HL-60 (cell line): Measurements from ENCODE around the gene ODF4.
A peak's percentile ranks its signal among the peaks of the same experiment; 100 is the strongest.

ENCODE experiments used
- DNase-seq, 2 experiments: peaks; one replicate each; pipeline ENCODE4 v3.0.0-alpha.2; 2010 to 2020; ENCODE audit warnings: low read depth in 1 of 2, low spot score in 1 of 2
- H3K27ac ChIP-seq: fragments of 250-450 bp; sonication (Bioruptor Pico); replicated peaks from 2 replicates; pipeline ENCODE4 v1.5.1; 2020; ENCODE audit warnings: mild to moderate bottlenecking, moderate library complexity
- H3K27me3 ChIP-seq: fragments of 250-450 bp; sonication (Bioruptor Pico); 2 replicates; pipeline ENCODE4 v1.5.1; 2021; ENCODE audit warnings: mild to moderate bottlenecking, moderate library complexity; ENCODE audit not compliant: insufficient read depth, poor library complexity, severe bottlenecking
- H3K4me3 ChIP-seq: replicated peaks from 2 replicates; pipeline ENCODE4 v1.5.1; 2011; ENCODE audit warnings: mild to moderate bottlenecking, control low read depth, low read length; ENCODE audit not compliant: insufficient read depth
- GABPA ChIP-seq: IDR thresholded peaks from 2 replicates; pipeline ENCODE4 v1.6.1; 2012; ENCODE audit warnings: low read depth
- POLR2AphosphoS5 ChIP-seq: IDR thresholded peaks from 2 replicates; pipeline ENCODE4 v1.6.1; 2012; ENCODE audit warnings: low read depth
- SPI1 ChIP-seq: IDR thresholded peaks from 2 replicates; pipeline ENCODE4 v1.6.1; 2012; ENCODE audit warnings: low read depth, mild to moderate bottlenecking, borderline replicate concordance
- long read RNA-seq: library from polyadenylated mRNA; unstranded; transcript quantifications from one replicate; pipeline ENCODE4 v2.0.0, GENCODE V29; 2020
- TF ChIP-seq, protein P1 (sequence below): IDR thresholded peaks from 2 replicates; pipeline ENCODE4 v1.6.1; 2012; ENCODE audit warnings: low read depth; ENCODE audit not compliant: insufficient replicate concordance
- TF ChIP-seq, protein P2 (sequence below): IDR thresholded peaks from one replicate; pipeline ENCODE4 v1.5.1; 2011; ENCODE audit warnings: low read length, control low read depth, inconsistent platforms; ENCODE audit not compliant: insufficient read depth

The ODF4 gene, protein sequence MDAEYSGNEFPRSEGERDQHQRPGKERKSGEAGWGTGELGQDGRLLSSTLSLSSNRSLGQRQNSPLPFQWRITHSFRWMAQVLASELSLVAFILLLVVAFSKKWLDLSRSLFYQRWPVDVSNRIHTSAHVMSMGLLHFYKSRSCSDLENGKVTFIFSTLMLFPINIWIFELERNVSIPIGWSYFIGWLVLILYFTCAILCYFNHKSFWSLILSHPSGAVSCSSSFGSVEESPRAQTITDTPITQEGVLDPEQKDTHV
- long read RNA-seq = 0 reads

DNA sequence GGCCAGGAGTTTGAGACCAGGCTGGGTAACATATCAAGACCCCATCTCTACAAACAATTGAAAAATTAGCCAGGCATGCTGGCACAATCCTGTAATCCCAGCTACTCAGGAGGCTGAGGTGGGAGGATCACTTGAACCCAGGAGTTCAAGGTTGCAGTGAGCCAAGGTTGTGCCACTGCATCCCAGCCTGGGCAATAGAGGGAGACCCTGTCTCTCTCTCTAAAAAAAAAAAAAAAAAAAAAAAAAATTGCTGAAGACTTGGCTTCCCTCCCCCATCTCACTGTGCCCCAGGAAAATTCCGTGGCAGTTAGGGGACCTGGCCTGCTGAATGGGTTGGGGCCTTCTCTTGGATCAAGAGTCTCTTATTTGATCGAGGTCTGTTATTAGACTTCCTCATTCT is at the start of gene ODF4:
Gene ODF4, plus strand, starts transcription at position 301 of the 400 bp plus-strand sequence. CDS start 212 bp downstream, outside the sequence.
- Histone ChIP-seq H3K27ac (no peak within 1 kb of the TSS), H3K27me3 (no peaks in the 10 kb centered on the region), H3K4me3 (no peak within 1 kb of the TSS)
- DNase-seq = no peak
- TF ChIP-seq SPI1 (peak; percentile 55; the same call in 1 of the 2 replicates), GABPA (no peak)

DNA sequence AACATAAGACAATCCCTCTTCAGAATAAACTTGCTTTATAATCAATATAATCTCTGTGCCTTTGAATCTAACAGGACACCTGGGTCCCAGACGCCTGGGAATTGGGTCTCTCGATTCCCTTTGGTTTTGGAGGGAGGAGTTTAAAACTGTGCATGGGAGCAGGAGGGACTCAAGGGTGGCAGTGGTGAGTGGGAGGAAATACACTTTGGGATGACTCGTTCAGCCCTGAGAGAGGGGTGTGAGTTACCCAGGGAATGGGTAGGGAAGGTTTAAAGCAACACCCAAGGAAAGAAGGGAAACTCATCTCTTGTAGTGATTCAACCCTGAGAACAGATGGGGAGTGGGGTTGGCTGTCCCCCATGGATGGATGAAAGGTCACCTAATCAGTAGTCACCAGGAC is 49.6 kb upstream of the ODF4 start:
- H3K27me3 ChIP-seq = no peaks in the 10 kb centered on the region
- TF ChIP-seq POLR2AphosphoS5 = no peak
- TF ChIP-seq, protein P1, sequence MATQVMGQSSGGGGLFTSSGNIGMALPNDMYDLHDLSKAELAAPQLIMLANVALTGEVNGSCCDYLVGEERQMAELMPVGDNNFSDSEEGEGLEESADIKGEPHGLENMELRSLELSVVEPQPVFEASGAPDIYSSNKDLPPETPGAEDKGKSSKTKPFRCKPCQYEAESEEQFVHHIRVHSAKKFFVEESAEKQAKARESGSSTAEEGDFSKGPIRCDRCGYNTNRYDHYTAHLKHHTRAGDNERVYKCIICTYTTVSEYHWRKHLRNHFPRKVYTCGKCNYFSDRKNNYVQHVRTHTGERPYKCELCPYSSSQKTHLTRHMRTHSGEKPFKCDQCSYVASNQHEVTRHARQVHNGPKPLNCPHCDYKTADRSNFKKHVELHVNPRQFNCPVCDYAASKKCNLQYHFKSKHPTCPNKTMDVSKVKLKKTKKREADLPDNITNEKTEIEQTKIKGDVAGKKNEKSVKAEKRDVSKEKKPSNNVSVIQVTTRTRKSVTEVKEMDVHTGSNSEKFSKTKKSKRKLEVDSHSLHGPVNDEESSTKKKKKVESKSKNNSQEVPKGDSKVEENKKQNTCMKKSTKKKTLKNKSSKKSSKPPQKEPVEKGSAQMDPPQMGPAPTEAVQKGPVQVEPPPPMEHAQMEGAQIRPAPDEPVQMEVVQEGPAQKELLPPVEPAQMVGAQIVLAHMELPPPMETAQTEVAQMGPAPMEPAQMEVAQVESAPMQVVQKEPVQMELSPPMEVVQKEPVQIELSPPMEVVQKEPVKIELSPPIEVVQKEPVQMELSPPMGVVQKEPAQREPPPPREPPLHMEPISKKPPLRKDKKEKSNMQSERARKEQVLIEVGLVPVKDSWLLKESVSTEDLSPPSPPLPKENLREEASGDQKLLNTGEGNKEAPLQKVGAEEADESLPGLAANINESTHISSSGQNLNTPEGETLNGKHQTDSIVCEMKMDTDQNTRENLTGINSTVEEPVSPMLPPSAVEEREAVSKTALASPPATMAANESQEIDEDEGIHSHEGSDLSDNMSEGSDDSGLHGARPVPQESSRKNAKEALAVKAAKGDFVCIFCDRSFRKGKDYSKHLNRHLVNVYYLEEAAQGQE = no peak
- TF ChIP-seq, protein P2, sequence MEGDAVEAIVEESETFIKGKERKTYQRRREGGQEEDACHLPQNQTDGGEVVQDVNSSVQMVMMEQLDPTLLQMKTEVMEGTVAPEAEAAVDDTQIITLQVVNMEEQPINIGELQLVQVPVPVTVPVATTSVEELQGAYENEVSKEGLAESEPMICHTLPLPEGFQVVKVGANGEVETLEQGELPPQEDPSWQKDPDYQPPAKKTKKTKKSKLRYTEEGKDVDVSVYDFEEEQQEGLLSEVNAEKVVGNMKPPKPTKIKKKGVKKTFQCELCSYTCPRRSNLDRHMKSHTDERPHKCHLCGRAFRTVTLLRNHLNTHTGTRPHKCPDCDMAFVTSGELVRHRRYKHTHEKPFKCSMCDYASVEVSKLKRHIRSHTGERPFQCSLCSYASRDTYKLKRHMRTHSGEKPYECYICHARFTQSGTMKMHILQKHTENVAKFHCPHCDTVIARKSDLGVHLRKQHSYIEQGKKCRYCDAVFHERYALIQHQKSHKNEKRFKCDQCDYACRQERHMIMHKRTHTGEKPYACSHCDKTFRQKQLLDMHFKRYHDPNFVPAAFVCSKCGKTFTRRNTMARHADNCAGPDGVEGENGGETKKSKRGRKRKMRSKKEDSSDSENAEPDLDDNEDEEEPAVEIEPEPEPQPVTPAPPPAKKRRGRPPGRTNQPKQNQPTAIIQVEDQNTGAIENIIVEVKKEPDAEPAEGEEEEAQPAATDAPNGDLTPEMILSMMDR = no peak
- TF ChIP-seq SPI1 = no peak
- no peak for TF ChIP-seq GABPA
- no peak overlapping the region for H3K4me3 ChIP-seq
- H3K27ac ChIP-seq = no peak overlapping the region
- DNase-seq = no peak

DNA sequence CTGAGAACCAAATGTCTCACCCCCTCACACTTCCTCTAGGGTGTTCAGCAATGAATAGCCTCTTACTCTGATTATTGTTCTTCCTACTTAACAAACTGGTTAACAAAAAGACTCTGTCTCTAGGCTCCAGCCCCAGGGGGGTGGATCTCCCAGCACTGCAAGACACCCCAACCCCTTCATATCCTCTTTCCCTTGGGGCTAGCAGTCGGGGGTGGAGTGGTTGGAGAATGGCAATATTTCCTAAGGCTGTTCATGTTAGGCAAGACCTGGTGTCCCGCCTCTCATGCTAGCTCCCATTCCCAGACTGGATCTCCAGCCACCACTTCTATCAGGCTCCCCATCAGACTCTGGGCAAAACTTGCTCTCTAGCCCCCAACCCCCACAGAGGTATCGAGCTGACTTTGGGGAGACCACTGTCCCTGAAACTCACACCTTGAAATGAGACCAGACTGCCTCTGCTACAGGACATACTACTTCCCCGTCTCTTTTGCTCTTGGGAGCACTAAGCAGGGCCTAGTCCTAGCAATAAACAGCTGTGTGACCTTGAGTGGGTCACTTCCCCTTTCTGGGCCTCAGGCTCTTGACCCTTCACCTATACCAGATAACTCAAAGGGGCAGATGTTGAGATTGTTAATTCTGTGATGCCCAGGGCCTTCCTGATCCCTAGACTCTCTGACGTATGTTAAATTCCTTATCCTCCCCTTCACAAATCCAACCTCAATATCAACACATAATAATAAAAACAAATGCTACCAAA is 46.8 kb upstream of the ODF4 start:
- Histone ChIP-seq H3K27me3 (no peaks in the 10 kb centered on the region), H3K27ac (no peak overlapping the region), H3K4me3 (no peak overlapping the region)
- DNase-seq = peak in 1 of 2 experiments; percentile 8
- TF ChIP-seq SPI1 (0 out of 2 replicates have a peak, but pooled peaks have one; percentile 16), GABPA (no peak)

DNA sequence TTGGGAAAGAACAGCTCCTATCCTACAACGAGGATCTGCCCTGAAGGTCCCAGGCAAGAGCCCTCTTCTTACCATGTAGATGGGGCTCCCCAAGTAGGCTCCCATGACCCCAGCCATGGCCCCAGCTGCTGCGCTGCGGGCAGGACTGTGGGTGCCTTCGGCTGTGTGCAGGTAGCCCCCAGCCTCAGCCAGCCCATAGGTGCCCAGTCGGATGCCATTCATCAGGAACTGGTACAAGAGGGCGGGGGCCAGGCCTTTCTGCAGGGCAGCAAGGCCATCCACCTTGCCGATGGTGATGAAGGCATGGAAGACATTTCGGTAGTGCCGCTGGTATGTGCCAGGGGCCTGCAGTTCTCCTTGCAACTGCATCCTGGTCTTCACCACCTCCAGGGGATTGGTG is 45.3 kb upstream of the ODF4 start:
- no peak overlapping the region for H3K27ac ChIP-seq
- no peak for TF ChIP-seq SPI1
- TF ChIP-seq, protein P1 = no peak
- no peak for TF ChIP-seq POLR2AphosphoS5
- TF ChIP-seq, protein P2 = no peak
- TF ChIP-seq GABPA = no peak
- H3K4me3 ChIP-seq = no peak overlapping the region
- H3K27me3 ChIP-seq = no peaks in the 10 kb centered on the region
- no peak for DNase-seq
